PC-9 (cell line): ENCODE data around the gene ATXN7L3B. TPM values are rescaled to one million over a fixed set of nuclear protein-coding genes. Genes with fewer than 3 reads are reported as not detected.

Source experiments
- BruUV-seq: library from RNA; stranded (reverse); fragments of 400-500 nt; replicated peaks from 2 replicates; lab custom pipeline; 2021; lab: Mats Ljungman, UMichigan
- CTCF ChIA-PET: fragments of 300-600 bp; sonication (Branson Sonifier 250); formaldehyde crosslinking; loops from one replicate; lab custom pipeline; 2022; ENCODE audit warnings: antibody characterized with exemption; lab: Charles Lee
- POLR2A ChIA-PET: fragments of 300-600 bp; sonication (Branson Sonifier 250); formaldehyde crosslinking; loops from one replicate; lab custom pipeline; 2022; ENCODE audit warnings: antibody characterized with exemption; ENCODE audit not compliant: unreplicated experiment; lab: Charles Lee
- DNase-seq, 2 experiments: peaks; one replicate each; pipeline versions ENCODE4 v3.0.0 to v3.0.0-alpha.2; 2015 to 2022; ENCODE audit warnings: mixed read lengths in 1 of 2
- H2AFZ ChIP-seq: fragments of 200-600 bp; sonication (generic); 2 replicates; pipeline ENCODE4 v1.8.1; 2017; ENCODE audit warnings: antibody characterized with exemption
- H3F3A ChIP-seq: fragments of 200-600 bp; sonication (generic); 2 replicates; pipeline ENCODE4 v1.8.1; 2017; ENCODE audit warnings: antibody characterized with exemption, mild to moderate bottlenecking, low read depth; ENCODE audit not compliant: insufficient read depth
- H3K27ac ChIP-seq: fragments of 200-600 bp; sonication (generic); 2 replicates; pipeline ENCODE4 v1.6.1; 2016; ENCODE audit warnings: mixed run types
- H3K27me3 ChIP-seq: fragments of 200-600 bp; sonication (generic); 2 replicates; pipeline ENCODE4 v1.6.1; 2016; ENCODE audit warnings: low read depth, mixed run types; ENCODE audit not compliant: insufficient read depth
- H3K36me3 ChIP-seq: fragments of 200-600 bp; sonication (generic); 2 replicates; pipeline ENCODE4 v1.6.1; 2016; ENCODE audit warnings: low read depth, mixed run types
- H3K4me1 ChIP-seq: fragments of 200-600 bp; sonication (generic); replicated peaks from 2 replicates; pipeline ENCODE4 v1.6.1; 2016; ENCODE audit warnings: mixed run types; ENCODE audit not compliant: insufficient read depth
- H3K4me2 ChIP-seq: fragments of 200-600 bp; sonication (generic); 2 replicates; pipeline ENCODE4 v1.6.1; 2017; ENCODE audit warnings: mixed run types
- H3K4me3 ChIP-seq: fragments of 200-600 bp; sonication (generic); 2 replicates; pipeline ENCODE4 v1.6.1; 2016; ENCODE audit warnings: mixed run types
- H3K79me2 ChIP-seq: fragments of 200-600 bp; sonication (generic); 2 replicates; pipeline ENCODE4 v1.6.1; 2017; ENCODE audit warnings: low read depth, mixed run types
- H3K9me2 ChIP-seq: fragments of 200-600 bp; sonication (generic); 2 replicates; pipeline ENCODE4 v1.8.1; 2017; ENCODE audit warnings: mild to moderate bottlenecking; ENCODE audit not compliant: insufficient read depth
- H3K9me3 ChIP-seq: fragments of 200-600 bp; sonication (generic); 2 replicates; pipeline ENCODE4 v1.8.1; 2016; ENCODE audit warnings: low read depth; ENCODE audit not compliant: insufficient read depth
- H4K20me1 ChIP-seq: fragments of 200-600 bp; sonication (generic); 2 replicates; pipeline ENCODE4 v1.8.1; 2017; ENCODE audit not compliant: insufficient read depth
- CTCF ChIP-seq: fragments of 200-600 bp; sonication (generic); conservative IDR thresholded peaks from 2 replicates; pipeline ENCODE4 v1.6.1; 2017; ENCODE audit warnings: mixed run types, antibody characterized with exemption, mild to moderate bottlenecking, moderate library complexity
- EZH2 ChIP-seq: fragments of 200-600 bp; sonication (generic); IDR thresholded peaks from 2 replicates; pipeline ENCODE4 v1.8.0; 2017; ENCODE audit warnings: antibody characterized with exemption, low read depth
- intact Hi-C: fragments of 100-400 bp; cut with micrococcal nuclease; formaldehyde crosslinking; loops from one replicate; pipeline ENCODE4 v1.10.0; 2022; ENCODE audit not compliant: unreplicated experiment
- total RNA-seq: library from RNA; stranded (reverse); gene quantifications from 2 replicates; pipeline ENCODE4 v1.2.3, GENCODE V29; 2021

The ATXN7L3B gene
- total RNA-seq, 1 experiment from 2014 or later = 31.6 TPM

GRCh38 chr12:74552201-74552600, 14.6 kb downstream of the ATXN7L3B start:
- Histone ChIP-seq H3K9me2 (no peaks in the 10 kb centered on the region; the same call in 1 of the 2 replicates), H3K4me3 (no peak overlapping the region), H3F3A (no peaks in the 10 kb centered on the region), H3K27me3 (no peaks in the 10 kb centered on the region), H3K79me2 (no peaks in the 10 kb centered on the region), H3K36me3 (no peaks in the 10 kb centered on the region), H3K4me2 (no peak overlapping the region), H3K27ac (no peak overlapping the region), H2AFZ (no peak overlapping the region), H3K9me3 (no peaks in the 10 kb centered on the region; the same call in 1 of the 2 replicates), H3K4me1 (no peaks in the 10 kb centered on the region), H4K20me1 (no peaks in the 10 kb centered on the region)
- CTCF ChIA-PET = no interaction called here
- POLR2A ChIA-PET = interaction anchor here (0.6 kb wide), 1 partner anchor 45 kb away, joined by 4 read pairs; no protein-coding TSS in a partner anchor
- intact Hi-C loops = no loop called here
- BruUV-seq = no TSS peak
- TF ChIP-seq EZH2 (no peak), CTCF (no peak)
- no peak for DNase-seq

DNA sequence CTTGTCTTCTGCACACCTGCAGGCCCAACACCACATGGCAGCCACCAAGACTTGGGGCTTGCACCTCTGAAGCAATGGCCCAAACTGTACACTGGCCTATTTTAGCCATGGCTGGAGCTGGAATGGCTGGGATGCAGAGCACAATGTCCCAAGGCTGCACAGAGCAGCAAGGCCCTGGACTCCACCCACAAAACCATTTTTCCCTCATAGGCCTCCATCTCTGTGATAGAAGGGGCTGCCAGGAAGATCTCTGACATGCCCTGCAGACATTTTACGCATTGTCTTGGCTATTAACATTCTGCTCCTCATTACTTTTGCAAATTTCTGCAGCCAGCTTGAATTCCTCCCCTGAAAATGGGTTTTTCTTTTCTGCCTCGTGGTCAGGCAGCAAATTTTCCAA, 22.1 kb downstream of the ATXN7L3B start:
- no peak overlapping the region for H3K4me2 ChIP-seq
- no peaks in the 10 kb centered on the region for H3K36me3 ChIP-seq
- no peaks in the 10 kb centered on the region for H3K9me2 ChIP-seq
- no peaks in the 10 kb centered on the region for H3K4me1 ChIP-seq
- ChIA-PET POLR2A (no interaction called here), CTCF (no interaction called here)
- DNase-seq = no peak
- BruUV-seq = no TSS peak
- no peaks in the 10 kb centered on the region for H3K27me3 ChIP-seq
- no peaks in the 10 kb centered on the region for H3K79me2 ChIP-seq
- H3K4me3 ChIP-seq = no peak overlapping the region
- TF ChIP-seq EZH2 (no peak), CTCF (no peak)
- no peak overlapping the region for H3K27ac ChIP-seq
- no peaks in the 10 kb centered on the region for H3F3A ChIP-seq
- intact Hi-C loops = no loop called here
- no peak overlapping the region for H2AFZ ChIP-seq
- no peaks in the 10 kb centered on the region; the same call in 1 of the 2 replicates for H3K9me3 ChIP-seq
- H4K20me1 ChIP-seq = no peaks in the 10 kb centered on the region

GRCh38 chr12:74563927-74564326, 26.3 kb downstream of the ATXN7L3B start:
- Histone ChIP-seq H3K27me3 (no peaks in the 10 kb centered on the region), H3K79me2 (no peaks in the 10 kb centered on the region), H3K4me1 (no peaks in the 10 kb centered on the region), H3K9me3 (no peaks in the 10 kb centered on the region), H3F3A (no peaks in the 10 kb centered on the region), H3K27ac (no peak overlapping the region), H3K4me2 (no peak overlapping the region), H3K36me3 (no peaks in the 10 kb centered on the region), H4K20me1 (no peaks in the 10 kb centered on the region), H3K9me2 (no peaks in the 10 kb centered on the region), H2AFZ (no peak overlapping the region), H3K4me3 (no peak overlapping the region)
- DNase-seq = no peak
- intact Hi-C loops = no loop called here
- no TSS peak for BruUV-seq
- TF ChIP-seq CTCF = no peak
- no peak for TF ChIP-seq EZH2
- CTCF ChIA-PET = no interaction called here
- POLR2A ChIA-PET = no interaction called here
